Measurements from ENCODE around the gene KMT2E.

GRCh38 chr7:105088456-105088855 lies 74.5 kb downstream of the KMT2E start:
- no peak for TF ChIP-seq ESRRA (IDR thresholded peaks at IDR 0.05; ENCODE audit: borderline replicate concordance, low read length)
- TF ChIP-seq, protein P1, sequence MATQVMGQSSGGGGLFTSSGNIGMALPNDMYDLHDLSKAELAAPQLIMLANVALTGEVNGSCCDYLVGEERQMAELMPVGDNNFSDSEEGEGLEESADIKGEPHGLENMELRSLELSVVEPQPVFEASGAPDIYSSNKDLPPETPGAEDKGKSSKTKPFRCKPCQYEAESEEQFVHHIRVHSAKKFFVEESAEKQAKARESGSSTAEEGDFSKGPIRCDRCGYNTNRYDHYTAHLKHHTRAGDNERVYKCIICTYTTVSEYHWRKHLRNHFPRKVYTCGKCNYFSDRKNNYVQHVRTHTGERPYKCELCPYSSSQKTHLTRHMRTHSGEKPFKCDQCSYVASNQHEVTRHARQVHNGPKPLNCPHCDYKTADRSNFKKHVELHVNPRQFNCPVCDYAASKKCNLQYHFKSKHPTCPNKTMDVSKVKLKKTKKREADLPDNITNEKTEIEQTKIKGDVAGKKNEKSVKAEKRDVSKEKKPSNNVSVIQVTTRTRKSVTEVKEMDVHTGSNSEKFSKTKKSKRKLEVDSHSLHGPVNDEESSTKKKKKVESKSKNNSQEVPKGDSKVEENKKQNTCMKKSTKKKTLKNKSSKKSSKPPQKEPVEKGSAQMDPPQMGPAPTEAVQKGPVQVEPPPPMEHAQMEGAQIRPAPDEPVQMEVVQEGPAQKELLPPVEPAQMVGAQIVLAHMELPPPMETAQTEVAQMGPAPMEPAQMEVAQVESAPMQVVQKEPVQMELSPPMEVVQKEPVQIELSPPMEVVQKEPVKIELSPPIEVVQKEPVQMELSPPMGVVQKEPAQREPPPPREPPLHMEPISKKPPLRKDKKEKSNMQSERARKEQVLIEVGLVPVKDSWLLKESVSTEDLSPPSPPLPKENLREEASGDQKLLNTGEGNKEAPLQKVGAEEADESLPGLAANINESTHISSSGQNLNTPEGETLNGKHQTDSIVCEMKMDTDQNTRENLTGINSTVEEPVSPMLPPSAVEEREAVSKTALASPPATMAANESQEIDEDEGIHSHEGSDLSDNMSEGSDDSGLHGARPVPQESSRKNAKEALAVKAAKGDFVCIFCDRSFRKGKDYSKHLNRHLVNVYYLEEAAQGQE (IDR thresholded peaks at IDR 0.05), result no peak
